HG03558 (cell line): ENCODE measurements around the gene MATCAP1.

Experiments
- ATAC-seq: cut with Tn5 transposase; IDR thresholded peaks from one replicate; pipeline ENCODE4 v1.9.1; 2021; ENCODE audit warnings: moderate number of reproducible peaks; ENCODE audit not compliant: unreplicated experiment; ENCODE audit errors: extremely low read depth

MATCAP1 gene

GRCh38 chr16:67145746-67146145 is 38.0 kb downstream of the MATCAP1 start:
- no peak for ATAC-seq

GRCh38 chr16:67144943-67145342 is 38.8 kb downstream of the MATCAP1 start:
- ATAC-seq = no peak

- no peak for ATAC-seq
Measured at GRCh38 chr16:67142342-67142741, 41.4 kb downstream of the MATCAP1 start.

- ATAC-seq = no peak
Measured at GRCh38 chr16:67141391-67141790, 42.4 kb downstream of the MATCAP1 start.

- ATAC-seq = no peak
Measured at GRCh38 chr16:67137605-67138004, 46.2 kb downstream of the MATCAP1 start.

GRCh38 chr16:67129422-67129821 is 54.3 kb downstream of the MATCAP1 start:
- no peak for ATAC-seq

GRCh38 chr16:67128887-67129286 is 54.9 kb downstream of the MATCAP1 start:
- no peak for ATAC-seq

GRCh38 chr16:67128417-67128816 is 55.3 kb downstream of the MATCAP1 start:
- ATAC-seq = no peak
